ENCODE measurements around the gene NUDT12.
A peak's percentile ranks its signal among the peaks of the same experiment; 100 is the strongest.

Gene NUDT12

DNA sequence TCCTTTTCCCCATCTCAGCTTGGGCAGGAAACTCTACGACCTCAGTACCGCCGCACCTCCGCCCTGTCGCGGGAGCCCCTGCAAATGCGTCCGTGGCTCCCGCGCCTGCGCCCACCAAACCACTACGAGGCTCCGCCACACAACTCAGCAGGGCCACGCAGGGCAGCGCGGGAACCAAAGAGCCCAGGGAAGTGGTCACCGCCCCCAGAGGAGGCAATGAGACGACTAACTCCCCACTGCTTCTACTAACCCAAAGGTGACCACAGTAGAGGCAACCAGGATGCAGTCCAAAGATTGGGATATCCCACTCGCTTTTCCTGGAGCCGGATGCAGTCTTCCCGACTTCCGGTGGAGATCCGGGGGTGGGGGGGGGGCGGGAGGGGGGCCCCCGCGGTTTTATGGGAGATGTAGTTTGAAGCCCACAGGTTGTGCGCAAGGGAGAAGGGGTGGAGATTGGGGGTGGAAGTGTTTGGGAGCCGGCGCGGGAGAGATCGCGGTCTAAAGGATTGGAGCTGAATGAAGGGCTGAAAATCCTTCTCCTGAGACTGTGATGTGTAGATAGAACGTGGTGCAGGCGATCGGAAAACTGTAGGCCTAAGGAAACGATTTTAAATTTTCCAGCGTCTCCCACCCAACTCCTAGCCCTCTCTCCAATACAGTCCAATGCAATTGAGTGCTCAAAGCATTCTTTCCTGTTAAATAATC, at the start of gene NUDT12:
Gene NUDT12 (minus strand): TSS at position 337 of the 705 bp plus-strand sequence. CDS start 2,541 bp downstream, outside the sequence.
- TF ChIP-seq, protein P1, sequence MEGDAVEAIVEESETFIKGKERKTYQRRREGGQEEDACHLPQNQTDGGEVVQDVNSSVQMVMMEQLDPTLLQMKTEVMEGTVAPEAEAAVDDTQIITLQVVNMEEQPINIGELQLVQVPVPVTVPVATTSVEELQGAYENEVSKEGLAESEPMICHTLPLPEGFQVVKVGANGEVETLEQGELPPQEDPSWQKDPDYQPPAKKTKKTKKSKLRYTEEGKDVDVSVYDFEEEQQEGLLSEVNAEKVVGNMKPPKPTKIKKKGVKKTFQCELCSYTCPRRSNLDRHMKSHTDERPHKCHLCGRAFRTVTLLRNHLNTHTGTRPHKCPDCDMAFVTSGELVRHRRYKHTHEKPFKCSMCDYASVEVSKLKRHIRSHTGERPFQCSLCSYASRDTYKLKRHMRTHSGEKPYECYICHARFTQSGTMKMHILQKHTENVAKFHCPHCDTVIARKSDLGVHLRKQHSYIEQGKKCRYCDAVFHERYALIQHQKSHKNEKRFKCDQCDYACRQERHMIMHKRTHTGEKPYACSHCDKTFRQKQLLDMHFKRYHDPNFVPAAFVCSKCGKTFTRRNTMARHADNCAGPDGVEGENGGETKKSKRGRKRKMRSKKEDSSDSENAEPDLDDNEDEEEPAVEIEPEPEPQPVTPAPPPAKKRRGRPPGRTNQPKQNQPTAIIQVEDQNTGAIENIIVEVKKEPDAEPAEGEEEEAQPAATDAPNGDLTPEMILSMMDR (conservative IDR thresholded peaks at IDR 0.05; ENCODE audit: low read length), result no peak
- H3K4me3 ChIP-seq (ENCODE audit: low read length), result peak within 1 kb of the TSS; percentile 92
- DNase-seq (ENCODE audit: low read depth), result peak; percentile 65

DNA sequence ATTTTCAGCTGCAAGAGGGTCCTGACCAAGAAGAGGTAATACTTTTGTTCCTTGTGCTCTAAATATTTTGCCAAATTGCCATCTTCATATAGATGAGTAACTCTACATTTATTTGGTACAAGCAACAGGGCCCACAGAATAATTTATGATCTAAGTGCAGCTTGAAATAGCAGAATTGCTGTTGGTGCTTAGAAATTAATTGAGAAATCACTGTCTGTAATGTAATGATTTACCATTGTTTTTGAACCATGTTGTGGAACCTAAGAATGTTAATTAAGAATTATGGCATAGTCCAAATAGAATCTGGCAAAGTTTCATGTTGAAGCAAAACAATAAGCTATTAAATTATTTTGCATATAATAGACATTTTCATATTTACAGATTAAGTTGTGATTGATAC, 44.8 kb upstream of the NUDT12 start:
- DNase-seq (ENCODE audit: low read depth), result no peak
- no peak overlapping the region for H3K4me3 ChIP-seq (ENCODE audit: low read length)
- TF ChIP-seq, protein P1 (conservative IDR thresholded peaks at IDR 0.05; ENCODE audit: low read length), result no peak

DNA sequence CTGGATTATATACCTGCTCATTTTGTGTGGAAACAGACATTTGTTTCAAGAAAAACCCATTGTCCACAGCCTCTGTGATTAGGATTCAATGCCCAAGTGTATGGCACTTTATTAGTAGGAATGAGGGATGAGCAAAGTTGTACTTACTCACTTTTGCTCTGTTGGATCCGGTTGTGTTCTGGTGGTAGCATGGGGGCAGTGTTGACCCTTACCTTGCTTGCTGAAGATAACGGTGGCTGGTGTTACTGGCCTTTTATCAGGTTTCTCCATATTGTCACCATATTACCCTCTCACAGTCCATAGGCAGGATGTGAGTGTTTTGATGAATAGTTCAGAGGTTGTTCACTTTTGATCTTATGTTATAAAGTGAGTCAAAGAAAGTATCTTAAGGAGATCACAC, 42.7 kb upstream of the NUDT12 start:
- DNase-seq (ENCODE audit: low read depth), result no peak
- H3K4me3 ChIP-seq (ENCODE audit: low read length), result no peak overlapping the region
- TF ChIP-seq, protein P1 (conservative IDR thresholded peaks at IDR 0.05; ENCODE audit: low read length), result no peak

DNA sequence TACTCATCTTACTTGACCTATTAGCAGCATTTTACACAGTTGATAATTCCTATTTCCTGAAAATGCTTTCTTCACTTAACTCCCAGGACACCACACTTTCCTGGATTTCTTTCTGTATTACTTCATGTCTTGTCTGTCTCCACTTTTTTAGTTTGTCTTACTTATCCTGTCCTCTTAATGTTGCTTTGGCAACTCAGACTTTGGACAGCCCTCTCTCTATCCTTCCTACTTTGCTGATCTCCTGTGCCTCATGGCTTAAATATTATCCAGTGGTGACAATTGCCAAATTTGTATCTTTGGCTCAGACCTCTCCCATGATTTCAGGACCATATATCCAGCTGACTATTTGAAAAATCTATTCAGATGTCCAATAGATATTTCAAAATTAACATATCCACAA, 39.8 kb upstream of the NUDT12 start:
- TF ChIP-seq, protein P1 (conservative IDR thresholded peaks at IDR 0.05; ENCODE audit: low read length), result no peak
- DNase-seq (ENCODE audit: low read depth), result no peak
- H3K4me3 ChIP-seq (ENCODE audit: low read length), result no peak overlapping the region

DNA sequence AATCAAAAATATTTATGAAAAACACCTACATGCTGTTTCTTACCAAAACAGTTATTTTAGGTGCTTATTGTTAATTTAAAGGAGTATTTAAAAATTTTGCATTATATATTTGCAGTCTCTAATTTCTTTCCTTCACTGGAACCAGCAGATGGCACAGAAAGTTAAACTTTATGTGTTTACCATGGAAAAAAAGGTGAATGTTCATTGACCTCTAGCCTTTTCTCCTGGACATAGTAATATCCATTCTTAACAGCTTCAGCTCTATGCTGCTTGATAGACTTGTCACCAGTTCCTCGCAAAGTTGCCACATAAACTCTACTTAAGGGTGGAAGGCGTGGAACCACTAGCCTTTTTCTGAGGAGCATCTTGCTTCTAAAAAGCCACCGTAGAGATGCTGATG, 38.7 kb upstream of the NUDT12 start:
- no peak overlapping the region for H3K4me3 ChIP-seq (ENCODE audit: low read length)
- no peak for DNase-seq (ENCODE audit: low read depth)
- TF ChIP-seq, protein P1 (conservative IDR thresholded peaks at IDR 0.05; ENCODE audit: low read length), result no peak

DNA sequence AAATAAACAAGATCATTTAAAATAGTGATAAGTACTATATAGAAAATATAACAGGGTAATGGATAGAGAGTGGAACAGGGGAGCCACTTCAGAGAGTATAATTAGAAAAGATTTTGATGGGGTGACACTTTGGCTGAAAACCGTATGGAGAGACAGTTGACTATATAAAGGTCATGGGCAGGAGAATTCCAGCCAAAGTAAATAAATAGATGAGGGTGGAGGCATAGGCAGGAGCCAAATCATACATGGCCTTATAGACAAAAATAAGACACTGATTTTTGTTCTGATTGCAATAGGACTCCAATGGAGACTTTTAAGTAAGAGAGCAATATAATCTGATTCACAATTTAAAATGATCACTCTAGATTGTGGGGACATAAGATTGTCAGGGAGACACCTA, 37.5 kb upstream of the NUDT12 start:
- H3K4me3 ChIP-seq (ENCODE audit: low read length), result no peak overlapping the region
- TF ChIP-seq, protein P1 (conservative IDR thresholded peaks at IDR 0.05; ENCODE audit: low read length), result no peak
- DNase-seq (ENCODE audit: low read depth), result no peak

DNA sequence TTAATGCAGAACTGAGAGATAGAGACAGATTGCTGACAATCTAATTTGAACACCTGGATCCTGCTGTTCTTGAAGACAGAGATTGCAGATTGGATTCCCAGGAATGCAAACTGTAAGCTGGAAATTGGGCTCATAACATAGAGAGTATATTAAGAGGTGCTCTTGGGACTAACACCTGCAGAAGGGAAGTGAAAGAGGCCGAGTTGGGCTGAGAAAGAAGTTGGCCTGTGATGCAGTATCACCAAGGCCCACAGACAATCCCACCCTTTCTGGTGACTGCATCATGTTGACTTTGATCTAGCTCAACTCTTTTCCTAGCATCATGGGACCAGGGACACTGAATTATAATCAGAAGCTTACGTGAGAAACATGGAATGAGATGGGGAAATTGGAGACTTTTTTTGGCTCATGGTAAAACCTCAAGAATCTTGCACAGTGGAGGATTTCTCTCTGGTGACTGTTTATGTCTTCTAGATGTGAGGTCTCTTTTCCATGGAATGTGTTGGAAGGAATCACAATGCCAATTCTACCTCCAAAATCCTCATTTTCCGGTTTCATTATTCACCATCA, 36.5 kb upstream of the NUDT12 start:
- TF ChIP-seq, protein P1 (conservative IDR thresholded peaks at IDR 0.05; ENCODE audit: low read length), result no peak
- DNase-seq (ENCODE audit: low read depth), result peak; percentile 66

More for the DNA sequence above, 36.5 kb upstream of the NUDT12 start:
- H3K4me3 ChIP-seq (ENCODE audit: low read length), result no peak overlapping the region

Data from AG10803 (cell line).